ENCODE data around the gene URGCP. TPM values are rescaled to one million over a fixed set of nuclear protein-coding genes. Genes with fewer than 3 reads are reported as not detected.
A peak's percentile ranks its signal among the peaks of the same experiment; 100 is the strongest.

Gene URGCP
- polyA plus RNA-seq, 2 donors = 12.2 to 18.8 TPM

DNA sequence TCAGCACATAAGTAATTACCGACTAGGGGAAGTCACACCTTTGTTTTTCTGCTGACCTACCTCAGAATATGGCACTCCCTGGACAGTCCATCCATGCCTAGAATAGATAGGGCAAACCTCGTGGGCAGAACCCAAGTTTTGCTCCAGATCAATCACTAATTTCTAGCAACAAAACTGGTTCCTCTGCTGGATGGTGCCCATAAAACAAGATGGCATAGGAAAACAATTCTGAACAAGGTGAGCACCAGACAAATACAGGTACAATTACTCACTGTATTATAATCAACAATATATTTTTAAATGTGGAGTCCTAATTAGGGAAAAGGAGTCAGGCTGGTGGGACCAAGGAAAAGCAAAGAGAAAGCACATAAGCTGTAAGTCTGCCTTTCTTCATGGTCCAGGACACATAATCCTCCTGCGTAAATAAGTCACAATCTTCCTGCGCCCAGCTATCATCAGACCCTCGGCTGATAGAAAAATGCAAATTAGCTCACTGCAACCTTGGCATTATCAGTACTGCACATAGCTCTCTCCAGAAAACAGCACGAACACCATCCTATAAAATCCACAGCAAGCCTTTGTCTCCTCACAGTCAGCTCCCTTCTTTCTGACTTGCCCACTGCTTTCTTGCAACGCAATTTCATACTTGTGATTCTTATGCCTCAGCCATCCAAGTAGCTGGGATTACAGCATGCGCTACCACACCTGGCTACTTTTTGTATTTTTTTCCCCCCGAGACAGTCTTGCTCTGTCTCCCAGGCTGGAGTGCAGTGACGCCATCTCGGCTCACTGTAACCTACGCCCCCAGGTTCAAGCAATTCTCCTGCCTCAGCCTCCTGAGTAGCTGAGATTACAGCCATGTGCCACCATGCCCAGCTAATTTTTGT is 15.1 kb downstream of the URGCP start:
- Histone ChIP-seq H3K27me3 (ENCODE audit: control insufficient read depth in 1 of 2, insufficient read depth in 2 of 2, low read length in 2 of 2) (no peaks in the 10 kb centered on the region), H3K36me3 (ENCODE audit: control insufficient read depth in 2 of 2, insufficient read depth in 2 of 2, low read length in 1 of 2) (no peaks in the 10 kb centered on the region), H3K4me1 (ENCODE audit: control insufficient read depth in 2 of 2, insufficient read depth in 2 of 2, low read length in 1 of 2) (peaks cover 3% of the 10 kb centered on the region in 2 donors), H3K4me3 (ENCODE audit: low read depth in 1 of 2, low read length in 2 of 2) (no peak overlapping the region), H3K27ac (ENCODE audit: low read depth in 2 of 2, low read length in 1 of 2) (no peak overlapping the region), H3K9me3 (ENCODE audit: control insufficient read depth in 2 of 2, insufficient read depth in 1 of 2, low read depth in 1 of 2, low read length in 1 of 2) (no peaks in the 10 kb centered on the region)
- WGBS, 2 donors = 82 to 87% methylated on average over 12 of the region's 12 CpGs

DNA sequence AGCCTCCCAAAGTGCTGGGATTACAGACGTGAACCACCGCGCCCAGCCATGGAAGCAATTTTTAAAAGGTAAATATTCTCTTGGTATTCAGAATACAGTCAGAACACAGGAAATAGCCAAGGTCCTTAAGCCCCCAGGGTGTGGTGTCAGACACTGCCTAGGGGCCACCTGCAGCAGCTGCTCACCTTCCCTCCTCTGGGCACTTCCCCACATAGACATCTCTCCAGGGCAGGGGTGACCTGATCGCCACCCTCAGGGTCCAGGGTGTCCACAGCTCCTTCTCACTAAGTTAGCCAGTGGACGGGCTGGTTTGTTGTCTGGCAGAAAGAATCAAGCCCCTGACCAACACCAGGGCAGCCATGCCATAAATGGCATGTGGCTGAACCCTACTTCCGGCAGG is 15.9 kb downstream of the URGCP start:
- WGBS, 2 donors = 90 to 94% methylated on average over 6 of the region's 6 CpGs
- Histone ChIP-seq H3K9me3 (ENCODE audit: control insufficient read depth in 2 of 2, insufficient read depth in 1 of 2, low read depth in 1 of 2, low read length in 1 of 2) (no peaks in the 10 kb centered on the region), H3K4me3 (ENCODE audit: low read depth in 1 of 2, low read length in 2 of 2) (no peak overlapping the region), H3K36me3 (ENCODE audit: control insufficient read depth in 2 of 2, insufficient read depth in 2 of 2, low read length in 1 of 2) (no peaks in the 10 kb centered on the region), H3K27ac (ENCODE audit: low read depth in 2 of 2, low read length in 1 of 2) (no peak overlapping the region), H3K4me1 (ENCODE audit: control insufficient read depth in 2 of 2, insufficient read depth in 2 of 2, low read length in 1 of 2) (peaks cover 3% of the 10 kb centered on the region in 2 donors), H3K27me3 (ENCODE audit: control insufficient read depth in 1 of 2, insufficient read depth in 2 of 2, low read length in 2 of 2) (no peaks in the 10 kb centered on the region)

GRCh38 chr7:43888993-43889945 is 17.1 kb downstream of the URGCP start:
- peaks cover 0 to 1% of the 10 kb centered on the region in 2 donors for H3K36me3 ChIP-seq (ENCODE audit: control insufficient read depth in 2 of 2, insufficient read depth in 2 of 2, low read length in 1 of 2)
- H3K27ac ChIP-seq (ENCODE audit: low read depth in 2 of 2, low read length in 1 of 2) = no peak overlapping the region
- WGBS, 2 donors = 75 to 81% methylated on average over 7 of the region's 7 CpGs
- H3K4me1 ChIP-seq (ENCODE audit: control insufficient read depth in 2 of 2, insufficient read depth in 2 of 2, low read length in 1 of 2) = peaks cover 3% of the 10 kb centered on the region in 2 donors
- H3K9me3 ChIP-seq (ENCODE audit: control insufficient read depth in 2 of 2, insufficient read depth in 1 of 2, low read depth in 1 of 2, low read length in 1 of 2) = no peaks in the 10 kb centered on the region
- no peak overlapping the region for H3K4me3 ChIP-seq (ENCODE audit: low read depth in 1 of 2, low read length in 2 of 2)
- H3K27me3 ChIP-seq (ENCODE audit: control insufficient read depth in 1 of 2, insufficient read depth in 2 of 2, low read length in 2 of 2) = no peaks in the 10 kb centered on the region

GRCh38 chr7:43884617-43885016 is 21.8 kb downstream of the URGCP start:
- H3K36me3 ChIP-seq (ENCODE audit: control insufficient read depth in 2 of 2, insufficient read depth in 2 of 2, low read length in 1 of 2) = peaks cover 7 to 9% of the 10 kb centered on the region in 2 donors
- no peak overlapping the region for H3K4me3 ChIP-seq (ENCODE audit: low read depth in 1 of 2, low read length in 2 of 2)
- no peaks in the 10 kb centered on the region for H3K9me3 ChIP-seq (ENCODE audit: control insufficient read depth in 2 of 2, insufficient read depth in 1 of 2, low read depth in 1 of 2, low read length in 1 of 2)
- H3K27me3 ChIP-seq (ENCODE audit: control insufficient read depth in 1 of 2, insufficient read depth in 2 of 2, low read length in 2 of 2) = no peaks in the 10 kb centered on the region
- 86 to 89% methylated on average over 4 of the region's 4 CpGs for WGBS, 2 donors
- no peaks in the 10 kb centered on the region for H3K4me1 ChIP-seq (ENCODE audit: control insufficient read depth in 2 of 2, insufficient read depth in 2 of 2, low read length in 1 of 2)
- no peak overlapping the region for H3K27ac ChIP-seq (ENCODE audit: low read depth in 2 of 2, low read length in 1 of 2)

DNA sequence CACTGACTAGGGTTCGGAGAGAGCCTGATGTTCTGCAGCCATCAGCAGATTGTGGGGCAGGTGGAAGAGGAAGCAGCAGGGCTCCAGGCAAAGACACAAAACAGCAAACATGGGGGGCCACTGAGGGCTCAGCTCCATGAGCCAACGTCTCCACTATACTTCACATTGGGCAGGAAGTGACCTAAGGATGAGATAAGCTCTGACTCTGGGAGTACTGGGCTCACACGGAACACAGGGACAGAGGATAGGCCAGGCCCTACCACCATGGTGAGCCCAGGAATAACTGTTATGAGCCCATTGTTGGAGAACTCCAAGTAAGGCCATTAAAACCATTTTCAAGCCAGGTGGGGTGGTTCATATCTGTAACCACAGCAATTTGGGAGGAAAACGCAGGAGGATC is 22.2 kb downstream of the URGCP start:
- peaks cover 7 to 9% of the 10 kb centered on the region in 2 donors for H3K36me3 ChIP-seq (ENCODE audit: control insufficient read depth in 2 of 2, insufficient read depth in 2 of 2, low read length in 1 of 2)
- 88 to 93% methylated on average over 4 of the region's 4 CpGs for WGBS, 2 donors
- no peak overlapping the region for H3K4me3 ChIP-seq (ENCODE audit: low read depth in 1 of 2, low read length in 2 of 2)
- H3K9me3 ChIP-seq (ENCODE audit: control insufficient read depth in 2 of 2, insufficient read depth in 1 of 2, low read depth in 1 of 2, low read length in 1 of 2) = no peaks in the 10 kb centered on the region
- no peaks in the 10 kb centered on the region for H3K4me1 ChIP-seq (ENCODE audit: control insufficient read depth in 2 of 2, insufficient read depth in 2 of 2, low read length in 1 of 2)
- no peak overlapping the region for H3K27ac ChIP-seq (ENCODE audit: low read depth in 2 of 2, low read length in 1 of 2)
- no peaks in the 10 kb centered on the region for H3K27me3 ChIP-seq (ENCODE audit: control insufficient read depth in 1 of 2, insufficient read depth in 2 of 2, low read length in 2 of 2)

DNA sequence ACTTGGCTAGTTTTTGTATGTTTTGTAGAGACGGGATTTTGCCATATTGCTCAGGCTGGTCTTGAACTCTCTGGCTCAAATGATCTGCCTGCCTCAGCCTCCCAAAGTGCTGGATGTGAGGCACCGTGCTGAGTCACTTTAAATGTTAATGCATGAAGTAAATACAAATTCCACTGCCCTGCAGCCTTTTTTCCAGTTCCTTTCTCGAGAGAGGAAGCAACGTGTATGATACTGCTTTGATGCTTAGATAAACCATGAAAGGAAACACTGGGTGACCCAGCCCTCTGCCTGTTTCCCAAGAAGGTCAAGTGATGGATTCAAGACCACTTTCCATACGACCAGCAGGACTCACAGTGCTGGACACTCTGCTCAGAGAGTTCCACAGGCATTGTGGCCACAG is 25.8 kb downstream of the URGCP start:
- Histone ChIP-seq H3K36me3 (ENCODE audit: control insufficient read depth in 2 of 2, insufficient read depth in 2 of 2, low read length in 1 of 2) (peaks cover 28 to 37% of the 10 kb centered on the region in 2 donors), H3K27me3 (ENCODE audit: control insufficient read depth in 1 of 2, insufficient read depth in 2 of 2, low read length in 2 of 2) (no peaks in the 10 kb centered on the region), H3K4me3 (ENCODE audit: low read depth in 1 of 2, low read length in 2 of 2) (no peak overlapping the region), H3K27ac (ENCODE audit: low read depth in 2 of 2, low read length in 1 of 2) (no peak overlapping the region), H3K4me1 (ENCODE audit: control insufficient read depth in 2 of 2, insufficient read depth in 2 of 2, low read length in 1 of 2) (peaks cover 0 to 3% of the 10 kb centered on the region in 2 donors), H3K9me3 (ENCODE audit: control insufficient read depth in 2 of 2, insufficient read depth in 1 of 2, low read depth in 1 of 2, low read length in 1 of 2) (no peaks in the 10 kb centered on the region)
- WGBS, 2 donors = 72 to 74% methylated on average over 5 of the region's 5 CpGs

DNA sequence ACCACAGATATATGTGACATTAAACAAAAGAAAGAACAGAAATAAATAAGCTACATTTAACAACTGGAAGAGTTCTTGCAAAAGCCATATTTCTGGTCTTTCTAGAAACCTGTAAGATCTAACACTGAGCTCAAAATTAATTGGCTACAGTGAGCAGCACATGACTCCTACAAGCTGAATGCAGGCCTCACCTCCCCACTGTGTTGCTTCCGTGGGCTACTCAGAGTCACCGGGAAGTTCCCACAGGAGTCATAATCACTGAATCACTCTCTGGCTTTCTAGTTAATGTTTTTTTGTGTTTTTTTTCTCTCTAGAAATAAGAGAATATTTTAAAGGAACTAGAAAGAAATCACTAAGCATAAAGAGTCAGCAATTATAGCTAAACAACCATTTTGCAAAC is 26.9 kb downstream of the URGCP start:
- H3K27ac ChIP-seq (ENCODE audit: low read depth in 2 of 2, low read length in 1 of 2) = peak overlapping the region; percentile 66 to 68
- no peaks in the 10 kb centered on the region for H3K9me3 ChIP-seq (ENCODE audit: control insufficient read depth in 2 of 2, insufficient read depth in 1 of 2, low read depth in 1 of 2, low read length in 1 of 2)
- no peak overlapping the region for H3K4me3 ChIP-seq (ENCODE audit: low read depth in 1 of 2, low read length in 2 of 2)
- 67 to 73% methylated on average over 2 of the region's 2 CpGs for WGBS, 2 donors
- H3K4me1 ChIP-seq (ENCODE audit: control insufficient read depth in 2 of 2, insufficient read depth in 2 of 2, low read length in 1 of 2) = peaks cover 0 to 3% of the 10 kb centered on the region in 2 donors
- H3K36me3 ChIP-seq (ENCODE audit: control insufficient read depth in 2 of 2, insufficient read depth in 2 of 2, low read length in 1 of 2) = peaks cover 28 to 40% of the 10 kb centered on the region in 2 donors
- no peaks in the 10 kb centered on the region for H3K27me3 ChIP-seq (ENCODE audit: control insufficient read depth in 1 of 2, insufficient read depth in 2 of 2, low read length in 2 of 2)

- Histone ChIP-seq H3K9me3 (ENCODE audit: control insufficient read depth in 2 of 2, insufficient read depth in 1 of 2, low read depth in 1 of 2, low read length in 1 of 2) (no peaks in the 10 kb centered on the region), H3K36me3 (ENCODE audit: control insufficient read depth in 2 of 2, insufficient read depth in 2 of 2, low read length in 1 of 2) (peaks cover 28 to 37% of the 10 kb centered on the region in 2 donors), H3K4me1 (ENCODE audit: control insufficient read depth in 2 of 2, insufficient read depth in 2 of 2, low read length in 1 of 2) (peaks cover 0 to 3% of the 10 kb centered on the region in 2 donors), H3K27ac (ENCODE audit: low read depth in 2 of 2, low read length in 1 of 2) (peak overlapping the region; percentile 66 to 68), H3K27me3 (ENCODE audit: control insufficient read depth in 1 of 2, insufficient read depth in 2 of 2, low read length in 2 of 2) (no peaks in the 10 kb centered on the region), H3K4me3 (ENCODE audit: low read depth in 1 of 2, low read length in 2 of 2) (no peak overlapping the region)
- 81 to 82% methylated on average over 5 of the region's 5 CpGs for WGBS, 2 donors
These were observed 27.5 kb downstream of the URGCP start for GRCh38 chr7:43878867-43879266.

GRCh38 chr7:43877968-43878864 is 28.2 kb downstream of the URGCP start:
- WGBS, 2 donors = 90 to 92% methylated on average over 38 of the region's 38 CpGs
- no peak overlapping the region for H3K27ac ChIP-seq (ENCODE audit: low read depth in 2 of 2, low read length in 1 of 2)
- H3K27me3 ChIP-seq (ENCODE audit: control insufficient read depth in 1 of 2, insufficient read depth in 2 of 2, low read length in 2 of 2) = no peaks in the 10 kb centered on the region
- H3K9me3 ChIP-seq (ENCODE audit: control insufficient read depth in 2 of 2, insufficient read depth in 1 of 2, low read depth in 1 of 2, low read length in 1 of 2) = no peaks in the 10 kb centered on the region
- H3K4me1 ChIP-seq (ENCODE audit: control insufficient read depth in 2 of 2, insufficient read depth in 2 of 2, low read length in 1 of 2) = peaks cover under 1 to 4% of the 10 kb centered on the region in 2 donors
- H3K36me3 ChIP-seq (ENCODE audit: control insufficient read depth in 2 of 2, insufficient read depth in 2 of 2, low read length in 1 of 2) = peaks cover 28 to 37% of the 10 kb centered on the region in 2 donors
- H3K4me3 ChIP-seq (ENCODE audit: low read depth in 1 of 2, low read length in 2 of 2) = no peak overlapping the region
